ENCODE measurements around the gene CNTNAP5.

- no peak for TF ChIP-seq CTCF (IDR thresholded peaks at IDR 0.05)
- no peak for TF ChIP-seq ZFX (IDR thresholded peaks at IDR 0.05; ENCODE audit: borderline replicate concordance)
These were observed 886.5 kb downstream of the CNTNAP5 start for GRCh38 chr2:124911560-124911959.
